GM12878 (cell line): ENCODE results near the gene TBC1D5. TPM values are rescaled to one million over a fixed set of nuclear protein-coding genes. Genes with fewer than 3 reads are reported as not detected.

Source experiments
- ATAC-seq: fragments of 200-7000 bp; cut with Tn5 transposase; 3 replicates; pipeline ENCODE4 v1.9.1; 2020; ENCODE audit warnings: mild to moderate bottlenecking, moderate library complexity
- BruUV-seq: library from RNA; stranded (reverse); fragments of 400-500 nt; replicated peaks from 2 replicates; lab custom pipeline; 2021; lab: Mats Ljungman, UMichigan
- CTCF ChIA-PET: fragments of 300-600 bp; sonication (Branson Sonifier 250); formaldehyde crosslinking; extraction: SDS; loops from one replicate; lab custom pipeline; 2021; ENCODE audit warnings: inconsistent platforms; lab: Yijun Ruan, JAX
- POLR2A ChIA-PET: fragments of 350-600 bp; formaldehyde crosslinking; extraction: SDS; loops from one replicate; lab custom pipeline; 2021; ENCODE audit warnings: inconsistent platforms; lab: Charles Lee
- RAD21 ChIA-PET: fragments of 300-600 bp; sonication (Branson Sonifier 250); formaldehyde crosslinking; loops from one replicate; lab custom pipeline; 2023; ENCODE audit warnings: antibody characterized with exemption; ENCODE audit not compliant: unreplicated experiment; lab: Charles Lee
- SMC1A ChIA-PET: fragments of 300-600 bp; sonication (Branson Sonifier 250); formaldehyde crosslinking; loops from one replicate; lab custom pipeline; 2023; ENCODE audit not compliant: unreplicated experiment, uncharacterized antibody; lab: Charles Lee
- DNase-seq: peaks from one replicate; pipeline ENCODE4 v3.0.0-alpha.2; 2011; ENCODE audit warnings: low read depth, low spot score
- FAIRE-seq: peaks from 3 replicates; lab custom pipeline; 2011; peaks lifted over from hg19 to GRCh38; lab: Jason Lieb, UNC
- H2AFZ ChIP-seq: 2 replicates; pipeline ENCODE4 v1.6.0; 2011; ENCODE audit warnings: low read depth, low read length, control low read depth; ENCODE audit not compliant: control insufficient read depth
- H3K27ac ChIP-seq: 2 replicates; pipeline ENCODE4 v1.5.1; 2011; ENCODE audit warnings: control low read depth; ENCODE audit not compliant: control insufficient read depth, insufficient read depth
- H3K27me3 ChIP-seq, 2 experiments: replicated peaks in 1 of 2; 2 replicates each; pipeline versions ENCODE4 v1.6.0 to v1.6.1; 2011; ENCODE audit warnings: low read length in 1 of 2; ENCODE audit not compliant: control insufficient read depth in 2 of 2, insufficient read depth in 2 of 2
- H3K36me3 ChIP-seq, 2 experiments: 2 replicates each; pipeline ENCODE4 v1.5.1; 2011; ENCODE audit warnings: low read length in 1 of 2; ENCODE audit not compliant: control insufficient read depth in 2 of 2, insufficient read depth in 2 of 2
- H3K4me1 ChIP-seq: 2 replicates; pipeline ENCODE4 v1.6.1; 2011; ENCODE audit warnings: mild to moderate bottlenecking, low read length, moderate library complexity, mixed read lengths; ENCODE audit not compliant: control insufficient read depth, insufficient read depth
- H3K4me2 ChIP-seq: 2 replicates; pipeline ENCODE4 v1.6.0; 2011; ENCODE audit warnings: control low read depth; ENCODE audit not compliant: control insufficient read depth, insufficient read depth
- H3K4me3 ChIP-seq: fragments of 200-600 bp; sonication (generic); 2 replicates; pipeline ENCODE4 v1.5.1; 2016
- H3K79me2 ChIP-seq: 2 replicates; pipeline ENCODE4 v1.6.0; 2011; ENCODE audit warnings: low read length; ENCODE audit not compliant: control insufficient read depth, insufficient read depth
- H3K9ac ChIP-seq: 2 replicates; pipeline ENCODE4 v1.8.0; 2011; ENCODE audit warnings: low read length, control low read depth, mixed read lengths; ENCODE audit not compliant: control insufficient read depth, insufficient read depth
- H3K9me3 ChIP-seq: replicated peaks from 3 replicates; pipeline ENCODE4 v1.5.1; 2011; ENCODE audit warnings: mild to moderate bottlenecking, low read length; ENCODE audit not compliant: control insufficient read depth, insufficient read depth
- H4K20me1 ChIP-seq: 2 replicates; pipeline ENCODE4 v1.6.0; 2011; ENCODE audit not compliant: control insufficient read depth, insufficient read depth
- ATF3 ChIP-seq: IDR thresholded peaks from 2 replicates; pipeline ENCODE4 v1.6.1; 2011; ENCODE audit warnings: low read depth, mild to moderate bottlenecking, low read length, moderate library complexity, borderline replicate concordance; ENCODE audit errors: extremely low read depth
- ATF7 ChIP-seq: fragments of 450-650 bp; IDR thresholded peaks from 2 replicates; pipeline ENCODE4 v1.6.1; 2016; ENCODE audit warnings: low read depth, mild to moderate bottlenecking
- EGR1 ChIP-seq, 2 experiments: IDR thresholded peaks; 1 replicate in 1 of 2; 2 replicates in 1 of 2; pipeline ENCODE4 v1.6.1; 2011 to 2012; ENCODE audit warnings: low read depth in 2 of 2, low read length in 2 of 2, borderline replicate concordance in 1 of 2, mild to moderate bottlenecking in 1 of 2, moderate library complexity in 1 of 2
- ESRRA ChIP-seq: IDR thresholded peaks from 2 replicates; pipeline ENCODE4 v1.6.1; 2012; ENCODE audit warnings: mild to moderate bottlenecking, low read length, improper control_type of control experiment
- ETV6 ChIP-seq, 2 experiments: fragments of 450-650 bp in 1 of 2; IDR thresholded peaks in 1 of 2; conservative IDR thresholded peaks in 1 of 2; 2 replicates each; pipeline ENCODE4 v1.6.1; 2014; ENCODE audit warnings: antibody characterized with exemption in 1 of 2, borderline replicate concordance in 1 of 2, low read depth in 1 of 2, mild to moderate bottlenecking in 1 of 2, moderate library complexity in 1 of 2
- FOXK2 ChIP-seq: fragments of 450-650 bp; IDR thresholded peaks from 2 replicates; pipeline ENCODE4 v1.6.1; 2017; ENCODE audit warnings: mild to moderate bottlenecking, moderate library complexity
- GATAD2B ChIP-seq: fragments of 450-650 bp; conservative IDR thresholded peaks from 2 replicates; pipeline ENCODE4 v1.6.1; 2017; ENCODE audit warnings: low read depth, mild to moderate bottlenecking, moderate library complexity
- IKZF1 ChIP-seq: fragments of 450-650 bp; conservative IDR thresholded peaks from 2 replicates; pipeline ENCODE4 v1.6.1; 2017; ENCODE audit warnings: antibody characterized with exemption, mild to moderate bottlenecking
- JUNB ChIP-seq: IDR thresholded peaks from 2 replicates; pipeline ENCODE4 v1.6.1; 2016; ENCODE audit warnings: antibody characterized with exemption, mild to moderate bottlenecking
- MYC ChIP-seq: IDR thresholded peaks from 2 replicates; pipeline ENCODE4 v1.6.1; 2011; ENCODE audit warnings: mild to moderate bottlenecking, low read length, moderate library complexity, inconsistent platforms; ENCODE audit not compliant: insufficient read depth, insufficient replicate concordance, insufficient read length, severe bottlenecking
- NBN ChIP-seq: fragments of 450-650 bp; IDR thresholded peaks from 2 replicates; pipeline ENCODE4 v1.6.1; 2016
- PAX5 ChIP-seq: IDR thresholded peaks from 2 replicates; pipeline ENCODE4 v1.6.1; 2011; ENCODE audit warnings: low read depth, low read length, borderline replicate concordance
- POLR2AphosphoS5 ChIP-seq: IDR thresholded peaks from 2 replicates; pipeline ENCODE4 v1.6.1; 2011; ENCODE audit warnings: mild to moderate bottlenecking, low read length, inconsistent platforms
- RBBP5 ChIP-seq: fragments of 200-600 bp; sonication (generic); conservative IDR thresholded peaks from 2 replicates; pipeline ENCODE4 v1.6.1; 2016
- RELA ChIP-seq: fragments of 450-650 bp; IDR thresholded peaks from 2 replicates; pipeline ENCODE4 v1.8.0; 2014; ENCODE audit warnings: borderline replicate concordance; ENCODE audit not compliant: partially characterized antibody
- STAT1 ChIP-seq: fragments of 450-650 bp; conservative IDR thresholded peaks from 2 replicates; pipeline ENCODE4 v1.6.1; 2014; ENCODE audit warnings: antibody characterized with exemption, mild to moderate bottlenecking
- TCF7 ChIP-seq: IDR thresholded peaks from 2 replicates; pipeline ENCODE4 v1.6.1; 2014; ENCODE audit warnings: antibody characterized with exemption, borderline replicate concordance
- WGBS: methylation state at CpG from one replicate; pipeline ENCODE4 v1.1.6; 2016; ENCODE audit warnings: low lambda C conversion rate; ENCODE audit not compliant: insufficient replicate concordance, insufficient coverage; ENCODE audit errors: missing lambda C conversion rate; 5-methylcytosine and 5-hydroxymethylcytosine counted together
- in situ Hi-C: fragments of 300-500 bp; cut with MboI; formaldehyde crosslinking; loops from 9 replicates; pipeline ENCODE4 v1.14.3; 2018; ENCODE audit warnings: mixed read lengths
- intact Hi-C: fragments of 100-400 bp; cut with micrococcal nuclease; formaldehyde crosslinking; loops from one replicate; pipeline ENCODE4 v1.14.2; 2022; ENCODE audit not compliant: unreplicated experiment
- polyA plus RNA-seq, 11 experiments: library from polyadenylated mRNA; depleted of rRNA in 4 of 11; unstranded in 6 of 11; stranded (reverse) in 5 of 11; fragments of >200 nt; fragmentation: Nextera tagmentation in 4 of 11; fragmentation: Illumina TruSeq in 1 of 11; extraction: Ambion mirVana in 4 of 11; extraction: Trizol in 1 of 11; gene quantifications; 1 replicate in 1 of 11; 2 replicates in 10 of 11; pipeline versions ENCODE4 v1.2.1 to v1.2.3, GENCODE V29; 2011 to 2016; ENCODE audit warnings: inconsistent platforms in 2 of 11, missing spikeins in 2 of 11, low read depth in 1 of 11
- total RNA-seq, 4 experiments: library from RNA; depleted of rRNA in 3 of 4; stranded (reverse); fragments of >200 nt in 3 of 4; fragmentation: Illumina TruSeq in 1 of 4; extraction: Trizol in 1 of 4; gene quantifications; 2 replicates each; pipeline versions ENCODE4 v1.2.1 to v1.2.3, GENCODE V29; 2013 to 2021
- TF ChIP-seq, protein P1 (sequence below): fragments of 450-650 bp; IDR thresholded peaks from 2 replicates; pipeline ENCODE4 v1.6.1; 2017; ENCODE audit warnings: borderline replicate concordance
- TF ChIP-seq, protein P2 (sequence below): fragments of 450-650 bp; IDR thresholded peaks from 2 replicates; pipeline ENCODE4 v1.6.1; 2016; ENCODE audit warnings: mild to moderate bottlenecking, moderate library complexity, borderline replicate concordance

TBC1D5 gene
- total and polyA plus RNA-seq, 10 of the 15 experiments (the other 5 are each of a cell fraction or from before 2014, with no cell fraction given), result 5.5 to 61.0 (median 43.8) TPM

GRCh38 chr3:17158941-17159682, 583.3 kb downstream of the TBC1D5 start:
- Histone ChIP-seq H3K36me3 (peaks cover 11 to 18% of the 10 kb centered on the region in 2 experiments; a peak in 3 of 4 replicates), H3K27me3 (no peaks in the 10 kb centered on the region), H3K4me2 (no peak overlapping the region), H4K20me1 (no peaks in the 10 kb centered on the region), H3K79me2 (no peaks in the 10 kb centered on the region), H3K4me1 (no peaks in the 10 kb centered on the region), H3K9ac (no peak overlapping the region), H3K9me3 (no peaks in the 10 kb centered on the region; the same call in 2 of the 3 replicates), H2AFZ (no peak overlapping the region), H3K27ac (no peak overlapping the region), H3K4me3 (no peak overlapping the region)
- DNase-seq (no peak), ATAC-seq (no peak), FAIRE-seq (no peak)
- CTCF ChIA-PET, result interaction anchor here (0.6 kb wide), 1 partner anchor 466 kb away, joined by 3 read pairs; no protein-coding TSS in a partner anchor
- 98% methylated on average over 8 of the region's 8 CpGs for WGBS
- no TSS peak for BruUV-seq
- SMC1A ChIA-PET, result no interaction called here
- in situ Hi-C loops (no loop called here), intact Hi-C loops (loop anchor here (10.0 kb wide), 1 partner anchor 274 kb away; the partner anchor contains the start of gene PLCL2)
- POLR2A ChIA-PET, result no interaction called here
- TF ChIP-seq, protein P1, sequence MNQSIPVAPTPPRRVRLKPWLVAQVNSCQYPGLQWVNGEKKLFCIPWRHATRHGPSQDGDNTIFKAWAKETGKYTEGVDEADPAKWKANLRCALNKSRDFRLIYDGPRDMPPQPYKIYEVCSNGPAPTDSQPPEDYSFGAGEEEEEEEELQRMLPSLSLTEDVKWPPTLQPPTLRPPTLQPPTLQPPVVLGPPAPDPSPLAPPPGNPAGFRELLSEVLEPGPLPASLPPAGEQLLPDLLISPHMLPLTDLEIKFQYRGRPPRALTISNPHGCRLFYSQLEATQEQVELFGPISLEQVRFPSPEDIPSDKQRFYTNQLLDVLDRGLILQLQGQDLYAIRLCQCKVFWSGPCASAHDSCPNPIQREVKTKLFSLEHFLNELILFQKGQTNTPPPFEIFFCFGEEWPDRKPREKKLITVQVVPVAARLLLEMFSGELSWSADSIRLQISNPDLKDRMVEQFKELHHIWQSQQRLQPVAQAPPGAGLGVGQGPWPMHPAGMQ, result no peak
- TF ChIP-seq RBBP5, result no peak
- no peak for TF ChIP-seq ATF3
- TF ChIP-seq POLR2AphosphoS5, result no peak
- no peak for TF ChIP-seq NBN
- TF ChIP-seq ATF7, result no peak
- no peak for TF ChIP-seq RELA
- TF ChIP-seq PAX5, result no peak
- TF ChIP-seq EGR1 (IDR thresholded peaks at IDR 0.05; ENCODE audit: borderline replicate concordance in 1 of 2, low read depth in 2 of 2, low read length in 2 of 2), result no peak
- TF ChIP-seq STAT1, result no peak
- no peak for TF ChIP-seq GATAD2B
- no peak for TF ChIP-seq MYC
- no peak for TF ChIP-seq TCF7
- TF ChIP-seq JUNB, result no peak
- no peak for TF ChIP-seq IKZF1
- no peak for TF ChIP-seq ESRRA
- no peak for TF ChIP-seq ETV6 (conservative IDR thresholded peaks at IDR 0.05 in 1 of 2, IDR thresholded peaks at IDR 0.05 in 1 of 2; ENCODE audit: borderline replicate concordance in 1 of 2, low read depth in 1 of 2)
- TF ChIP-seq FOXK2, result no peak
- TF ChIP-seq, protein P2, sequence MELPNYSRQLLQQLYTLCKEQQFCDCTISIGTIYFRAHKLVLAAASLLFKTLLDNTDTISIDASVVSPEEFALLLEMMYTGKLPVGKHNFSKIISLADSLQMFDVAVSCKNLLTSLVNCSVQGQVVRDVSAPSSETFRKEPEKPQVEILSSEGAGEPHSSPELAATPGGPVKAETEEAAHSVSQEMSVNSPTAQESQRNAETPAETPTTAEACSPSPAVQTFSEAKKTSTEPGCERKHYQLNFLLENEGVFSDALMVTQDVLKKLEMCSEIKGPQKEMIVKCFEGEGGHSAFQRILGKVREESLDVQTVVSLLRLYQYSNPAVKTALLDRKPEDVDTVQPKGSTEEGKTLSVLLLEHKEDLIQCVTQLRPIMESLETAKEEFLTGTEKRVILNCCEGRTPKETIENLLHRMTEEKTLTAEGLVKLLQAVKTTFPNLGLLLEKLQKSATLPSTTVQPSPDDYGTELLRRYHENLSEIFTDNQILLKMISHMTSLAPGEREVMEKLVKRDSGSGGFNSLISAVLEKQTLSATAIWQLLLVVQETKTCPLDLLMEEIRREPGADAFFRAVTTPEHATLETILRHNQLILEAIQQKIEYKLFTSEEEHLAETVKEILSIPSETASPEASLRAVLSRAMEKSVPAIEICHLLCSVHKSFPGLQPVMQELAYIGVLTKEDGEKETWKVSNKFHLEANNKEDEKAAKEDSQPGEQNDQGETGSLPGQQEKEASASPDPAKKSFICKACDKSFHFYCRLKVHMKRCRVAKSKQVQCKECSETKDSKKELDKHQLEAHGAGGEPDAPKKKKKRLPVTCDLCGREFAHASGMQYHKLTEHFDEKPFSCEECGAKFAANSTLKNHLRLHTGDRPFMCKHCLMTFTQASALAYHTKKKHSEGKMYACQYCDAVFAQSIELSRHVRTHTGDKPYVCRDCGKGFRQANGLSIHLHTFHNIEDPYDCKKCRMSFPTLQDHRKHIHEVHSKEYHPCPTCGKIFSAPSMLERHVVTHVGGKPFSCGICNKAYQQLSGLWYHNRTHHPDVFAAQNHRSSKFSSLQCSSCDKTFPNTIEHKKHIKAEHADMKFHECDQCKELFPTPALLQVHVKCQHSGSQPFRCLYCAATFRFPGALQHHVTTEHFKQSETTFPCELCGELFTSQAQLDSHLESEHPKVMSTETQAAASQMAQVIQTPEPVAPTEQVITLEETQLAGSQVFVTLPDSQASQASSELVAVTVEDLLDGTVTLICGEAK, result no peak
- RAD21 ChIA-PET, result interaction anchor here (1.4 kb wide), 1 partner anchor 20 kb away, joined by 4 read pairs; no protein-coding TSS in a partner anchor
